ENCODE results near the gene SEMA3C. TPM values are rescaled to one million over a fixed set of nuclear protein-coding genes. Genes with fewer than 3 reads are reported as not detected.

The SEMA3C gene
- total and polyA plus RNA-seq, 2 donors (not counting 1 experiment from before 2014, with no cell fraction given), result 310 to 322 TPM

DNA sequence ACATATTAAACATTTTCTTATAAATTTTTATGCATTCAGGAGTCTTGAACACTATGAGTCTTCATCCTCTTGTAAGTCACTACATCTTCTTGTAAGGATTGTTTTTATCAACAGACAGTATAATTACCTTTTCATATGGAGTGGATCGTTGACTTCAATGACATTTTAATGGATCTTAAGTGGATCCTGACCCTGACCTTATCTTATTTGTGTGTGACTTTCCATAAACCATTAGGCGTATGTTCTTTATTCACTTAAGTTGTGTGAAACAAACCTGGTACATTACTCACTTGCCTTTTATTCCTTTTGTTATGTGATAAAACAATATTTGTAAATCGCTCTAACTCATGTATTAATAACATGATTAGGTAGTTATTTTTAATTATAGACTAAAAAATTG is 18.5 kb upstream of the SEMA3C start:
- H3K9me3 ChIP-seq (ENCODE audit: control insufficient read depth, insufficient read depth, low read depth, low read length), result no peaks in the 10 kb centered on the region
- no peaks in the 10 kb centered on the region for H3K27me3 ChIP-seq (ENCODE audit: control insufficient read depth, insufficient read depth, low read length)
- no peak overlapping the region for H3K4me2 ChIP-seq (ENCODE audit: extremely low read depth, insufficient read depth, low read length)
- no peak overlapping the region for H3K27ac ChIP-seq (ENCODE audit: insufficient read depth, low read length)
- no peaks in the 10 kb centered on the region for H3K79me2 ChIP-seq (ENCODE audit: control insufficient read depth, insufficient read depth, low read length)
- H3K9ac ChIP-seq (ENCODE audit: insufficient read depth, low read length), result no peak overlapping the region
- H3K36me3 ChIP-seq (ENCODE audit: control insufficient read depth, insufficient read depth, low read length), result no peaks in the 10 kb centered on the region
- DNase-seq (ENCODE audit: low read depth in 2 of 2), result no peak
- no peak overlapping the region for H2AFZ ChIP-seq (ENCODE audit: low read length)
- H3K4me1 ChIP-seq (ENCODE audit: control insufficient read depth, extremely low read depth, insufficient read depth, low read length), result peaks cover 7% of the 10 kb centered on the region
- no peaks in the 10 kb centered on the region for H4K20me1 ChIP-seq (ENCODE audit: control insufficient read depth, extremely low read depth, insufficient read depth, low read length)
- H3K4me3 ChIP-seq (replicated peaks in 1 of 4; ENCODE audit: control extremely low read depth in 1 of 4, insufficient read depth in 1 of 4, low read depth in 3 of 4, low read length in 4 of 4), result no peak overlapping the region
- TF ChIP-seq CTCF (conservative IDR thresholded peaks at IDR 0.05 in 1 of 2, IDR thresholded peaks at IDR 0.05 in 1 of 2; ENCODE audit: low read depth in 1 of 2, low read length in 2 of 2), result no peak
- no peak for TF ChIP-seq EZH2 (IDR thresholded peaks at IDR 0.05; ENCODE audit: low read length, missing control alignments)

DNA sequence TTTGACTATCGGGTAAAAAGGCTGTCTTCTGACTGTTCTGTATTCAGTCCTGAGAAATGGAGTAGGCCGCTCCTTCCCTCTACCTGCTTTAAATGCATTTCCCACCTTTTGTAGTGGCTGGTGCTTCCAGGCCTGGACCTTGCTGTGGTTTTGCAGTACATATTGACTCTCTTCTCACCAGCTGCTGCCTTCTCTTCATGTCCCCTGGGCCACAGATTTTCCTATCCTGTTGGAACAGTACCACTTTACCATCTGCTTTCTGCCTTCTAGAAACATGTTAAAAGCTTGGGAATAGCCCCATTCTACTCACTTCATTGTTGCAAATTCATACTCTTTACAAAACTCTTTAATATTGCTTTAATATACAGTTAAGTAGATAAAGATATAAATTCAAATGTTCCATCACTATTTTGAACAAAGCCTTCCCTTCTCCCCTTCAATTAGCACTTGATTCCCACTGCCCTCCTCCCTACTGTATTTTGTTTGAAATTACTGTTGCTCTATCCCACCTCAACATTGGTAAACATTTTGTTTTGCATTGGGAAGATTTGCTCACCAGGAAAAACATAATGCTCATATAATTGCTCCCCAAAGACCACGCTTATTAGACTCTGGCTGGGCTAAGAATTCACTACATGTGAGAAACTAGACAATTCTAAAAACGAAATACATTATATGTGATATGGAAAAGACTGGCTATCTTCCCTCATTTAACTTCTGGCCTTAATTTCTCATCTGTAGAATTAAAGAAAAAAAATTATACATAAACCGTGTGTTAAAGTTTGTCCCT is 17.3 kb upstream of the SEMA3C start:
- Histone ChIP-seq H3K9ac (ENCODE audit: insufficient read depth, low read length) (no peak overlapping the region), H3K27me3 (ENCODE audit: control insufficient read depth, insufficient read depth, low read length) (no peaks in the 10 kb centered on the region), H3K4me2 (ENCODE audit: extremely low read depth, insufficient read depth, low read length) (no peak overlapping the region), H2AFZ (ENCODE audit: low read length) (no peak overlapping the region), H3K4me3 (replicated peaks in 1 of 4; ENCODE audit: control extremely low read depth in 1 of 4, insufficient read depth in 1 of 4, low read depth in 3 of 4, low read length in 4 of 4) (no peak overlapping the region), H3K36me3 (ENCODE audit: control insufficient read depth, insufficient read depth, low read length) (no peaks in the 10 kb centered on the region), H3K27ac (ENCODE audit: insufficient read depth, low read length) (no peak overlapping the region), H3K4me1 (ENCODE audit: control insufficient read depth, extremely low read depth, insufficient read depth, low read length) (peaks cover 6% of the 10 kb centered on the region), H4K20me1 (ENCODE audit: control insufficient read depth, extremely low read depth, insufficient read depth, low read length) (no peaks in the 10 kb centered on the region), H3K79me2 (ENCODE audit: control insufficient read depth, insufficient read depth, low read length) (no peaks in the 10 kb centered on the region), H3K9me3 (ENCODE audit: control insufficient read depth, insufficient read depth, low read depth, low read length) (no peaks in the 10 kb centered on the region)
- TF ChIP-seq CTCF (conservative IDR thresholded peaks at IDR 0.05 in 1 of 2, IDR thresholded peaks at IDR 0.05 in 1 of 2; ENCODE audit: low read depth in 1 of 2, low read length in 2 of 2), result no peak
- TF ChIP-seq EZH2 (IDR thresholded peaks at IDR 0.05; ENCODE audit: low read length, missing control alignments), result no peak
- no peak for DNase-seq (ENCODE audit: low read depth in 2 of 2)

DNA sequence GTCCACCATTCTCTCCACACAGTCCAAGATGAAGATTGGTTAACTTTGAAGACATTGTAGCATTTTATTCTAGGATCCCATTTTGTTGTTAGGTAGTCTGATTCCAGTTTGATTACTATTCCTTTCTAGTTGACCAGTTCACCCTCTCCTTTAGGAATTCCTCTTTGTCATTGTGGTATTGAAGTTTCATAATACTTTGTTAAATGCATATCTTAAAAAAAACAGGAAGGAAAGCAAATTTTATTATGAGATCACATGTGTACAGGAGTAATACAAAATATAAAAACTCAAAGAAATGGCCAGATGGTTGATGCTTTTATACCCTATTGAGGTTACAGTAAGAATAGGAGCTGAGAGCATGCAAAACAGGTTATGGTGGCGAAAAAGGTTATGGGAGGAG is 15.5 kb upstream of the SEMA3C start:
- H4K20me1 ChIP-seq (ENCODE audit: control insufficient read depth, extremely low read depth, insufficient read depth, low read length), result no peaks in the 10 kb centered on the region
- H3K79me2 ChIP-seq (ENCODE audit: control insufficient read depth, insufficient read depth, low read length), result no peaks in the 10 kb centered on the region
- H3K36me3 ChIP-seq (ENCODE audit: control insufficient read depth, insufficient read depth, low read length), result no peaks in the 10 kb centered on the region
- DNase-seq (ENCODE audit: low read depth in 2 of 2), result peak in 1 of 2 donors; percentile 53
- no peak overlapping the region for H3K9ac ChIP-seq (ENCODE audit: insufficient read depth, low read length)
- TF ChIP-seq EZH2 (IDR thresholded peaks at IDR 0.05; ENCODE audit: low read length, missing control alignments), result no peak
- H2AFZ ChIP-seq (ENCODE audit: low read length), result no peak overlapping the region
- H3K9me3 ChIP-seq (ENCODE audit: control insufficient read depth, insufficient read depth, low read depth, low read length), result no peaks in the 10 kb centered on the region
- H3K27me3 ChIP-seq (ENCODE audit: control insufficient read depth, insufficient read depth, low read length), result no peaks in the 10 kb centered on the region
- H3K4me3 ChIP-seq (replicated peaks in 1 of 4; ENCODE audit: control extremely low read depth in 1 of 4, insufficient read depth in 1 of 4, low read depth in 3 of 4, low read length in 4 of 4), result no peak overlapping the region
- H3K4me1 ChIP-seq (ENCODE audit: control insufficient read depth, extremely low read depth, insufficient read depth, low read length), result no peaks in the 10 kb centered on the region
- H3K27ac ChIP-seq (ENCODE audit: insufficient read depth, low read length), result no peak overlapping the region
- H3K4me2 ChIP-seq (ENCODE audit: extremely low read depth, insufficient read depth, low read length), result no peak overlapping the region
